Keratinocyte (primary cell): ENCODE data around the gene NIM1K.

Experiments
- CTCF ChIP-seq, 3 experiments: IDR thresholded peaks in 1 of 3; conservative IDR thresholded peaks in 1 of 3; optimal IDR thresholded peaks in 1 of 3; 2 replicates in 2 of 3; 3 replicates in 1 of 3; pipeline versions ENCODE3 to v1.5.1; 2011; ENCODE audit warnings: low read length in 3 of 3, mild to moderate bottlenecking in 3 of 3, moderate library complexity in 2 of 3, control low read depth in 1 of 3, inconsistent platforms in 1 of 3; ENCODE audit not compliant: insufficient read depth in 2 of 3; ENCODE audit errors: extremely low read depth in 1 of 3
- EZH2 ChIP-seq: IDR thresholded peaks from one replicate; pipeline ENCODE4 v1.6.1; 2012; ENCODE audit warnings: inconsistent platforms, mild to moderate bottlenecking, low read length, moderate library complexity

DNA sequence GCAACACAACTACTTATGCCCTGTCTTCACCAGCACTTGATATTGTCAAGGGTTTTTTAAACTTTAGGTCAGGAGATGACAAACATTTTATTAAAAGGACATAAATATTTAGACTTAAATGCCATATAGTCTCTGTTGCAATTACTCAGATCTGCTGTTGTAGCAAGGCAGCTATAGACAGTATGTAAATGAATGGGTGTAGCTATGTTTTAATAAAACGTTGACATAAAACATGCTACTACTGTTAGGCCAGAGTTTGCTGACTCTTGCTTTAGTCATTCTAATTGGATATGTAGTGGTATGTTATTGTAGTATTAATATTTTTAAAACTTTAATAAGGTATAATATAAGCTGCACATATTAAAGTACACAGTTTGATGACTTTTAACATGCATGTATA is 43.6 kb upstream of the NIM1K start:
- TF ChIP-seq EZH2 (no peak), CTCF (optimal IDR thresholded peaks at IDR 0.05 in 1 of 3, IDR thresholded peaks at IDR 0.05 in 1 of 3, conservative IDR thresholded peaks at IDR 0.05 in 1 of 3; ENCODE audit: extremely low read depth in 1 of 3, insufficient read depth in 2 of 3, low read length in 3 of 3) (no peak)
